ENCODE results near the gene GPR78. TPM values are rescaled to one million over a fixed set of nuclear protein-coding genes. Genes with fewer than 3 reads are reported as not detected.

Gene GPR78
- total RNA-seq, 1 donor from 2014 or later = 0.16 TPM

DNA sequence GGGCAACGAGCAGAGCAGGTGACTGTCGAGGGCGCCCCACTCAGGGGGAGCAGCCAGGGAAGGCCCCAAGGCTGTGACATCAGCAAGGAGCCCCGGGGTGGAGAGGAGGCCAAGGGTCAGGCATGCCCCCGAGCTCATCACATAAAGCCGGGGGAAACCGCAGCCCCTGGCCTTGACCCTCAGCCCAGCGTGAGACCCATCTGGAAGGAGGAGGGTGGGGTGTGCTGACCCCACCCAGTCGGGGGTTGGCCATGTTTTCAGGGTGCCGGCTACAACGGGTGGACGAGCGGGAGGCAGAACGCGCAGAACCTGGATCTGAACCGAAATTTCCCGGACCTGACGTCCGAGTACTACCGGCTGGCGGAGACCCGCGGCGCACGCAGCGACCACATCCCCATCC, 26.3 kb downstream of the GPR78 start:
- H3K9me3 ChIP-seq (ENCODE audit: insufficient read depth, low read depth, low read length) = no peaks in the 10 kb centered on the region
- no peak for TF ChIP-seq EZH2 (IDR thresholded peaks at IDR 0.05; ENCODE audit: insufficient read depth, low read length)
- TF ChIP-seq, protein P1, sequence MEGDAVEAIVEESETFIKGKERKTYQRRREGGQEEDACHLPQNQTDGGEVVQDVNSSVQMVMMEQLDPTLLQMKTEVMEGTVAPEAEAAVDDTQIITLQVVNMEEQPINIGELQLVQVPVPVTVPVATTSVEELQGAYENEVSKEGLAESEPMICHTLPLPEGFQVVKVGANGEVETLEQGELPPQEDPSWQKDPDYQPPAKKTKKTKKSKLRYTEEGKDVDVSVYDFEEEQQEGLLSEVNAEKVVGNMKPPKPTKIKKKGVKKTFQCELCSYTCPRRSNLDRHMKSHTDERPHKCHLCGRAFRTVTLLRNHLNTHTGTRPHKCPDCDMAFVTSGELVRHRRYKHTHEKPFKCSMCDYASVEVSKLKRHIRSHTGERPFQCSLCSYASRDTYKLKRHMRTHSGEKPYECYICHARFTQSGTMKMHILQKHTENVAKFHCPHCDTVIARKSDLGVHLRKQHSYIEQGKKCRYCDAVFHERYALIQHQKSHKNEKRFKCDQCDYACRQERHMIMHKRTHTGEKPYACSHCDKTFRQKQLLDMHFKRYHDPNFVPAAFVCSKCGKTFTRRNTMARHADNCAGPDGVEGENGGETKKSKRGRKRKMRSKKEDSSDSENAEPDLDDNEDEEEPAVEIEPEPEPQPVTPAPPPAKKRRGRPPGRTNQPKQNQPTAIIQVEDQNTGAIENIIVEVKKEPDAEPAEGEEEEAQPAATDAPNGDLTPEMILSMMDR (IDR thresholded peaks at IDR 0.05; ENCODE audit: insufficient read depth, low read depth, low read length) = no peak
- no peak overlapping the region for H3K9ac ChIP-seq (ENCODE audit: low read length)
- no peak overlapping the region for H2AFZ ChIP-seq (ENCODE audit: low read depth, low read length)
- no peak overlapping the region for H3K27ac ChIP-seq (ENCODE audit: low read depth, low read length)
- H3K4me1 Mint-ChIP-seq (ENCODE audit: low read depth, unreplicated experiment) = no peaks in the 10 kb centered on the region
- H3K79me2 ChIP-seq (ENCODE audit: insufficient read depth, low read length) = no peaks in the 10 kb centered on the region
- no peak overlapping the region for H3K4me2 ChIP-seq (ENCODE audit: low read length)
- no peaks in the 10 kb centered on the region for H3K36me3 ChIP-seq (ENCODE audit: insufficient read depth, low read length)
- no peak overlapping the region for H3K4me3 ChIP-seq (ENCODE audit: insufficient read depth, low read depth, low read length)
- DNase-seq (ENCODE audit: low read depth) (no peak), FAIRE-seq (no peak)
- H3K27me3 Mint-ChIP-seq (ENCODE audit: low read depth, unreplicated experiment) = peaks cover 34% of the 10 kb centered on the region
- H3K9me3 Mint-ChIP-seq (ENCODE audit: unreplicated experiment) = no peaks in the 10 kb centered on the region
- H3K36me3 Mint-ChIP-seq (ENCODE audit: low read depth, unreplicated experiment) = peaks cover 4% of the 10 kb centered on the region
- no peaks in the 10 kb centered on the region for H3K4me1 ChIP-seq (ENCODE audit: insufficient read depth, low read length)
- H3K4me3 Mint-ChIP-seq (ENCODE audit: unreplicated experiment) = no peak overlapping the region
- H3K27ac Mint-ChIP-seq (ENCODE audit: unreplicated experiment) = no peak overlapping the region
- H4K20me1 ChIP-seq (ENCODE audit: insufficient read depth, low read length) = peaks cover 8% of the 10 kb centered on the region
- H3K27me3 ChIP-seq (ENCODE audit: insufficient read depth, low read length) = peaks cover 3% of the 10 kb centered on the region

DNA sequence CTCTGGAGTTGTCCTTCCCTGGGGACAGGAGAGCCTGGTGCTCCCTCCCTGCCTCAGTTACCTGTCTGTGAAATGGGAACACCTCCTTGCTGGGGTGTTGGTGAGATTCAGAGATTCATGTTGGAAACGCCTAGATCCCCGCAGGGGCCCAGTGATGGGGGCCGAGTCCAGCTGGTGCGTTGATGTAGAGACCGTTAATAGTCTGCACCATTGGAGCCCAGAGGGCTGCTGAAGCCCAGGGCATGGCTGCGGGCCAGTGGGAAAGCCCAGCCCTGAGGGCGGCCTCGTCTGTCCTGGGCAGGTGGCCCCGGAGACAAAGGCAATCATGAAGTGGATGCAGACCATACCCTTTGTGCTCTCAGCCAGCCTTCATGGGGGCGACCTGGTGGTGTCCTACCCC, 26.8 kb downstream of the GPR78 start:
- peaks cover 3% of the 10 kb centered on the region for H3K27me3 ChIP-seq (ENCODE audit: insufficient read depth, low read length)
- no peaks in the 10 kb centered on the region for H3K9me3 Mint-ChIP-seq (ENCODE audit: unreplicated experiment)

More for the DNA sequence above, 26.8 kb downstream of the GPR78 start:
- H3K9me3 ChIP-seq (ENCODE audit: insufficient read depth, low read depth, low read length) = no peaks in the 10 kb centered on the region
- DNase-seq (ENCODE audit: low read depth) = no peak
- H3K4me2 ChIP-seq (ENCODE audit: low read length) = no peak overlapping the region
- no peaks in the 10 kb centered on the region for H3K36me3 ChIP-seq (ENCODE audit: insufficient read depth, low read length)
- H4K20me1 ChIP-seq (ENCODE audit: insufficient read depth, low read length) = peaks cover 8% of the 10 kb centered on the region
- H3K4me1 ChIP-seq (ENCODE audit: insufficient read depth, low read length) = no peaks in the 10 kb centered on the region
- no peak for TF ChIP-seq EZH2 (IDR thresholded peaks at IDR 0.05; ENCODE audit: insufficient read depth, low read length)
- TF ChIP-seq, protein P1 (IDR thresholded peaks at IDR 0.05; ENCODE audit: insufficient read depth, low read depth, low read length) = no peak
- Mint-ChIP-seq H3K4me3 (ENCODE audit: unreplicated experiment) (no peak overlapping the region), H3K27me3 (ENCODE audit: low read depth, unreplicated experiment) (peaks cover 38% of the 10 kb centered on the region), H3K36me3 (ENCODE audit: low read depth, unreplicated experiment) (peaks cover 4% of the 10 kb centered on the region), H3K4me1 (ENCODE audit: low read depth, unreplicated experiment) (no peaks in the 10 kb centered on the region), H3K27ac (ENCODE audit: unreplicated experiment) (no peak overlapping the region)
- no peak overlapping the region for H3K27ac ChIP-seq (ENCODE audit: low read depth, low read length)
- no peaks in the 10 kb centered on the region for H3K79me2 ChIP-seq (ENCODE audit: insufficient read depth, low read length)
- no peak overlapping the region for H3K9ac ChIP-seq (ENCODE audit: low read length)
- FAIRE-seq = no peak
- H2AFZ ChIP-seq (ENCODE audit: low read depth, low read length) = no peak overlapping the region
- no peak overlapping the region for H3K4me3 ChIP-seq (ENCODE audit: insufficient read depth, low read depth, low read length)
